B cell (primary cell): ENCODE measurements around the gene SPEG. TPM values are rescaled to one million over a fixed set of nuclear protein-coding genes. Genes with fewer than 3 reads are reported as not detected.

Experiments
- ATAC-seq: fragments of 200-7000 bp; cut with Tn5 transposase; one replicate; pipeline ENCODE4 v1.10.0; 2021; ENCODE audit warnings: low read depth, mild to moderate bottlenecking, moderate number of reproducible peaks, moderate library complexity
- CTCF ChIA-PET: fragments of 350-600 bp; sonication (Branson Sonifier 250); formaldehyde crosslinking; loops from one replicate; lab custom pipeline; 2021; ENCODE audit warnings: antibody characterized with exemption, inconsistent platforms; lab: Charles Lee
- POLR2A ChIA-PET: fragments of 350-600 bp; sonication (Branson Sonifier 250); formaldehyde crosslinking; loops from one replicate; lab custom pipeline; 2021; ENCODE audit warnings: antibody characterized with exemption; lab: Charles Lee
- DNase-seq: peaks from one replicate; pipeline ENCODE4 v3.0.0; 2013
- H2AFZ ChIP-seq: 2 replicates; pipeline ENCODE4 v1.6.1; 2012; ENCODE audit warnings: mild to moderate bottlenecking, low read depth, low read length; ENCODE audit not compliant: insufficient read depth, poor library complexity, severe bottlenecking
- H3K27ac ChIP-seq, 2 donors: 1 replicate in 1 of 2; 2 replicates in 1 of 2; pipeline ENCODE4 v1.5.1; 2012 to 2013; ENCODE audit warnings: low read length in 2 of 2, mild to moderate bottlenecking in 2 of 2, moderate library complexity in 1 of 2
- H3K27me3 ChIP-seq, 4 experiments: fragments of 200-600 bp in 1 of 4; sonication (generic) in 1 of 4; replicated peaks in 1 of 4; 1 replicate in 2 of 4; 2 replicates in 2 of 4; pipeline versions ENCODE4 v1.6.1 to v1.7.0; 2013 to 2016; ENCODE audit warnings: low read length in 3 of 4, mild to moderate bottlenecking in 2 of 4, mixed read lengths in 1 of 4, moderate library complexity in 1 of 4; ENCODE audit not compliant: insufficient read depth in 4 of 4, control insufficient read depth in 3 of 4; ENCODE audit errors: control extremely low read depth in 1 of 4
- H3K36me3 ChIP-seq, 2 experiments: replicated peaks in 1 of 2; 1 replicate in 1 of 2; 2 replicates in 1 of 2; pipeline versions ENCODE4 v1.6.1 to v1.7.1; 2013; ENCODE audit warnings: low read length in 1 of 2; ENCODE audit not compliant: insufficient read depth in 2 of 2, control insufficient read depth in 1 of 2; ENCODE audit errors: control extremely low read depth in 1 of 2, extremely low read depth in 1 of 2
- H3K4me1 ChIP-seq, 2 donors: fragments of 200-600 bp in 1 of 2; sonication (generic) in 1 of 2; 1 replicate in 1 of 2; 2 replicates in 1 of 2; pipeline versions ENCODE4 v1.5.1 to v1.6.1; 2013 to 2017; ENCODE audit warnings: low read length in 2 of 2; ENCODE audit not compliant: control insufficient read depth in 2 of 2, insufficient read depth in 2 of 2
- H3K4me2 ChIP-seq: replicated peaks from 2 replicates; pipeline ENCODE3; 2012; ENCODE audit warnings: mild to moderate bottlenecking, low read depth, low read length; ENCODE audit not compliant: poor library complexity, severe bottlenecking
- H3K4me3 ChIP-seq, 5 experiments: fragments of 200-600 bp in 1 of 5; sonication (generic) in 1 of 5; 1 replicate in 3 of 5; 2 replicates in 2 of 5; pipeline versions ENCODE4 v1.5.1 to v1.7.0; 2011 to 2016; ENCODE audit warnings: low read length in 4 of 5, mild to moderate bottlenecking in 4 of 5, low read depth in 2 of 5, control low read depth in 1 of 5, moderate library complexity in 1 of 5; ENCODE audit not compliant: insufficient read depth in 1 of 5; ENCODE audit errors: control extremely low read depth in 1 of 5, extremely low read depth in 1 of 5
- H3K79me2 ChIP-seq: fragments of 200-600 bp; sonication (generic); one replicate; pipeline ENCODE4 v1.6.0; 2016; ENCODE audit warnings: low read length; ENCODE audit not compliant: control insufficient read depth, insufficient read depth
- H3K9ac ChIP-seq: fragments of 200-600 bp; sonication (generic); 2 replicates; pipeline ENCODE4 v1.6.1; 2017; ENCODE audit warnings: mild to moderate bottlenecking, low read length, moderate library complexity
- H3K9me3 ChIP-seq, 3 donors: one replicate each; pipeline versions ENCODE4 v1.6.1 to v1.7.1; 2013; ENCODE audit warnings: low read length in 2 of 3; ENCODE audit not compliant: control insufficient read depth in 2 of 3, insufficient read depth in 1 of 3; ENCODE audit errors: control extremely low read depth in 1 of 3
- H4K20me1 ChIP-seq: 2 replicates; pipeline ENCODE4 v1.6.0; 2012; ENCODE audit warnings: mild to moderate bottlenecking, low read length; ENCODE audit not compliant: insufficient read depth, control insufficient read depth, poor library complexity, severe bottlenecking
- H3K27ac Mint-ChIP-seq: one replicate; pipeline ENCODE4 v1.8.0; 2021; ENCODE audit warnings: mixed read lengths
- H3K27me3 Mint-ChIP-seq: one replicate; pipeline ENCODE4 v1.8.0; 2021; ENCODE audit warnings: mixed read lengths
- H3K4me1 Mint-ChIP-seq: one replicate; pipeline ENCODE4 v1.8.0; 2021; ENCODE audit warnings: mixed read lengths
- H3K4me3 Mint-ChIP-seq: one replicate; pipeline ENCODE4 v1.8.0; 2021; ENCODE audit warnings: mixed read lengths
- H3K9me3 Mint-ChIP-seq: one replicate; pipeline ENCODE4 v1.8.0; 2022; ENCODE audit warnings: mixed read lengths; ENCODE audit not compliant: insufficient read depth
- CTCF ChIP-seq: fragments of 200-600 bp; IDR thresholded peaks from one replicate; pipeline ENCODE4 v1.8.0; 2022; ENCODE audit warnings: antibody characterized with exemption, mild to moderate bottlenecking
- EZH2 ChIP-seq: IDR thresholded peaks from 2 replicates; pipeline ENCODE4 v1.6.1; 2012; ENCODE audit warnings: borderline replicate concordance, low read depth, mild to moderate bottlenecking, moderate library complexity, low read length; ENCODE audit not compliant: insufficient read depth, poor library complexity, severe bottlenecking
- WGBS: methylation state at CpG from one replicate; pipeline ENCODE4 v1.1.5; 2013; ENCODE audit warnings: missing lambda C conversion rate; ENCODE audit not compliant: insufficient coverage; 5-methylcytosine and 5-hydroxymethylcytosine counted together
- intact Hi-C: fragments of 100-400 bp; cut with micrococcal nuclease; formaldehyde crosslinking; loops from one replicate; pipeline ENCODE4 v1.10.0; 2022
- polyA plus RNA-seq: library from polyadenylated mRNA; depleted of rRNA; stranded (reverse); fragments of >200 nt; gene quantifications from 2 replicates; pipeline ENCODE4 v1.2.3, GENCODE V29; 2012
- total RNA-seq, 2 donors: library from RNA; stranded (reverse); fragments of 120-200 nt in 1 of 2; gene quantifications; 1 replicate in 1 of 2; 2 replicates in 1 of 2; pipeline versions ENCODE4 v1.2.3 to v1.2.4, GENCODE V29; 2013 to 2022

Gene SPEG
- total and polyA plus RNA-seq, 2 donors (not counting 1 experiment from before 2014, with no cell fraction given): 0.03 to 0.74 TPM

GRCh38 chr2:219539926-219540678 is 105.5 kb downstream of the SPEG start:
- Histone ChIP-seq H3K27ac (no peak overlapping the region), H3K4me2 (no peak overlapping the region), H3K4me3 (no peak overlapping the region), H3K79me2 (no peaks in the 10 kb centered on the region), H3K9me3 (peaks cover 0 to 22% (median 0%) of the 10 kb centered on the region in 3 donors), H3K9ac (no peak overlapping the region), H4K20me1 (no peaks in the 10 kb centered on the region), H3K27me3 (peaks cover 0 to 78% (median 19%) of the 10 kb centered on the region in 4 experiments), H3K36me3 (no peaks in the 10 kb centered on the region), H2AFZ (no peak overlapping the region), H3K4me1 (peaks cover 29 to 31% of the 10 kb centered on the region in 2 donors)
- ChIA-PET POLR2A (no interaction called here), CTCF (interaction anchor here (0.8 to 3.5 kb wide), 8 partner anchors 11 to 191 kb away, joined by 3 to 29 read pairs (median 8); no protein-coding TSS in a partner anchor)
- H3K4me3 Mint-ChIP-seq: no peak overlapping the region
- ATAC-seq (no peak), DNase-seq (no peak)
- no peaks in the 10 kb centered on the region for H3K9me3 Mint-ChIP-seq
- no peak overlapping the region for H3K27ac Mint-ChIP-seq
- intact Hi-C loops: no loop called here
- peaks cover 24% of the 10 kb centered on the region for H3K4me1 Mint-ChIP-seq
- peaks cover 27% of the 10 kb centered on the region for H3K27me3 Mint-ChIP-seq
- TF ChIP-seq EZH2 (no peak), CTCF (no peak)
- WGBS: 95% methylated on average over 46 of the region's 46 CpGs
